ENCODE data around the gene GFY.

GFY gene

GRCh38 chr19:49465371-49465770, 40.2 kb downstream of the GFY start:
- no peak for DNase-seq
- Histone ChIP-seq H3K27me3 (ENCODE audit: insufficient read depth, low read length) (no peaks in the 10 kb centered on the region), H3K4me2 (ENCODE audit: low read length) (no peak overlapping the region), H3K4me1 (ENCODE audit: control insufficient read depth in 1 of 2, insufficient read depth in 2 of 2, low read length in 2 of 2) (no peaks in the 10 kb centered on the region), H3K4me3 (ENCODE audit: low read depth, low read length) (no peak overlapping the region), H2AK5ac (ENCODE audit: low read length) (no peak overlapping the region), H3K27ac (ENCODE audit: low read depth, low read length) (no peak overlapping the region), H4K12ac (ENCODE audit: low read depth, low read length) (no peak overlapping the region), H3K36me3 (ENCODE audit: control insufficient read depth in 1 of 2, insufficient read depth in 2 of 2, low read length in 2 of 2) (peaks cover 40 to 57% of the 10 kb centered on the region in 2 experiments), H2AFZ (ENCODE audit: insufficient read depth, low read length, poor library complexity) (no peak overlapping the region), H3K18ac (ENCODE audit: low read length) (no peak overlapping the region), H4K8ac (ENCODE audit: low read depth, low read length) (no peak overlapping the region), H2BK120ac (ENCODE audit: insufficient read depth, low read length, poor library complexity) (no peak overlapping the region), H3K4ac (ENCODE audit: low read depth, low read length) (no peak overlapping the region), H2BK12ac (ENCODE audit: low read length) (no peak overlapping the region), H4K91ac (ENCODE audit: low read depth, low read length) (no peak overlapping the region), H3K79me1 (ENCODE audit: low read length) (no peaks in the 10 kb centered on the region), H3K14ac (ENCODE audit: low read length) (no peak overlapping the region), H3K79me2 (ENCODE audit: control insufficient read depth, insufficient read depth, low read length, poor library complexity) (no peaks in the 10 kb centered on the region), H2BK5ac (ENCODE audit: low read depth, low read length, poor library complexity) (no peak overlapping the region), H3K23ac (ENCODE audit: low read length) (no peak overlapping the region), H3K9ac (ENCODE audit: low read length) (no peak overlapping the region), H3K9me3 (ENCODE audit: insufficient read depth, low read depth, low read length) (no peaks in the 10 kb centered on the region)
- no CpG with 5 or more reads among the region's 3 CpGs for WGBS (ENCODE audit: extremely low coverage, insufficient coverage, insufficient read length)

GRCh38 chr19:49468199-49468598, 43.0 kb downstream of the GFY start:
- Histone ChIP-seq H2BK12ac (ENCODE audit: low read length) (no peak overlapping the region), H3K14ac (ENCODE audit: low read length) (no peak overlapping the region), H3K27me3 (ENCODE audit: insufficient read depth, low read length) (no peaks in the 10 kb centered on the region), H3K23ac (ENCODE audit: low read length) (no peak overlapping the region), H2AFZ (ENCODE audit: insufficient read depth, low read length, poor library complexity) (no peak overlapping the region), H3K9me3 (ENCODE audit: insufficient read depth, low read depth, low read length) (no peaks in the 10 kb centered on the region), H4K8ac (ENCODE audit: low read depth, low read length) (no peak overlapping the region), H3K4me1 (ENCODE audit: control insufficient read depth in 1 of 2, insufficient read depth in 2 of 2, low read length in 2 of 2) (no peaks in the 10 kb centered on the region), H3K79me1 (ENCODE audit: low read length) (no peaks in the 10 kb centered on the region), H3K79me2 (ENCODE audit: control insufficient read depth, insufficient read depth, low read length, poor library complexity) (no peaks in the 10 kb centered on the region), H4K91ac (ENCODE audit: low read depth, low read length) (no peak overlapping the region), H3K18ac (ENCODE audit: low read length) (no peak overlapping the region), H3K4ac (ENCODE audit: low read depth, low read length) (no peak overlapping the region), H2BK5ac (ENCODE audit: low read depth, low read length, poor library complexity) (no peak overlapping the region), H3K9ac (ENCODE audit: low read length) (no peak overlapping the region), H3K4me2 (ENCODE audit: low read length) (no peak overlapping the region), H4K12ac (ENCODE audit: low read depth, low read length) (no peak overlapping the region), H3K36me3 (ENCODE audit: control insufficient read depth in 1 of 2, insufficient read depth in 2 of 2, low read length in 2 of 2) (peaks cover 38 to 50% of the 10 kb centered on the region in 2 experiments), H3K27ac (ENCODE audit: low read depth, low read length) (no peak overlapping the region), H3K4me3 (ENCODE audit: low read depth, low read length) (peak overlapping the region; percentile 47), H2BK120ac (ENCODE audit: insufficient read depth, low read length, poor library complexity) (no peak overlapping the region), H2AK5ac (ENCODE audit: low read length) (no peak overlapping the region)
- DNase-seq: peak; percentile 59 to 61
- no CpG with 5 or more reads among the region's 19 CpGs for WGBS (ENCODE audit: extremely low coverage, insufficient coverage, insufficient read length)

- Histone ChIP-seq H2AK5ac (ENCODE audit: low read length) (no peak overlapping the region), H2BK120ac (ENCODE audit: insufficient read depth, low read length, poor library complexity) (no peak overlapping the region), H3K79me2 (ENCODE audit: control insufficient read depth, insufficient read depth, low read length, poor library complexity) (no peaks in the 10 kb centered on the region), H4K8ac (ENCODE audit: low read depth, low read length) (no peak overlapping the region), H3K27ac (ENCODE audit: low read depth, low read length) (no peak overlapping the region), H3K4me2 (ENCODE audit: low read length) (no peak overlapping the region), H3K79me1 (ENCODE audit: low read length) (no peaks in the 10 kb centered on the region), H3K4me3 (ENCODE audit: low read depth, low read length) (peak overlapping the region; percentile 9), H3K9ac (ENCODE audit: low read length) (no peak overlapping the region), H4K91ac (ENCODE audit: low read depth, low read length) (no peak overlapping the region), H3K18ac (ENCODE audit: low read length) (no peak overlapping the region), H3K36me3 (ENCODE audit: control insufficient read depth in 1 of 2, insufficient read depth in 2 of 2, low read length in 2 of 2) (peaks cover 36 to 48% of the 10 kb centered on the region in 2 experiments), H2AFZ (ENCODE audit: insufficient read depth, low read length, poor library complexity) (no peak overlapping the region), H3K9me3 (ENCODE audit: insufficient read depth, low read depth, low read length) (no peaks in the 10 kb centered on the region), H3K4me1 (ENCODE audit: control insufficient read depth in 1 of 2, insufficient read depth in 2 of 2, low read length in 2 of 2) (no peaks in the 10 kb centered on the region), H3K4ac (ENCODE audit: low read depth, low read length) (no peak overlapping the region), H3K27me3 (ENCODE audit: insufficient read depth, low read length) (no peaks in the 10 kb centered on the region), H4K12ac (ENCODE audit: low read depth, low read length) (no peak overlapping the region), H2BK5ac (ENCODE audit: low read depth, low read length, poor library complexity) (no peak overlapping the region), H3K23ac (ENCODE audit: low read length) (no peak overlapping the region), H3K14ac (ENCODE audit: low read length) (no peak overlapping the region), H2BK12ac (ENCODE audit: low read length) (no peak overlapping the region)
- no CpG with 5 or more reads among the region's 15 CpGs for WGBS (ENCODE audit: extremely low coverage, insufficient coverage, insufficient read length)
- peak; percentile 27 to 60 for DNase-seq
These were observed 43.7 kb downstream of the GFY start for GRCh38 chr19:49468746-49469447.

GRCh38 chr19:49469828-49470614, 44.8 kb downstream of the GFY start:
- H2AFZ ChIP-seq (ENCODE audit: insufficient read depth, low read length, poor library complexity): no peak overlapping the region
- H3K4me3 ChIP-seq (ENCODE audit: low read depth, low read length): no peak overlapping the region
- no peak overlapping the region for H4K8ac ChIP-seq (ENCODE audit: low read depth, low read length)
- no peak overlapping the region for H2BK120ac ChIP-seq (ENCODE audit: insufficient read depth, low read length, poor library complexity)
- no peak for DNase-seq
- no peak overlapping the region for H3K9ac ChIP-seq (ENCODE audit: low read length)
- H3K14ac ChIP-seq (ENCODE audit: low read length): no peak overlapping the region
- H3K27ac ChIP-seq (ENCODE audit: low read depth, low read length): no peak overlapping the region
- no peak overlapping the region for H4K91ac ChIP-seq (ENCODE audit: low read depth, low read length)
- H3K27me3 ChIP-seq (ENCODE audit: insufficient read depth, low read length): no peaks in the 10 kb centered on the region
- H4K12ac ChIP-seq (ENCODE audit: low read depth, low read length): no peak overlapping the region
- H2AK5ac ChIP-seq (ENCODE audit: low read length): no peak overlapping the region
- H3K36me3 ChIP-seq (ENCODE audit: control insufficient read depth in 1 of 2, insufficient read depth in 2 of 2, low read length in 2 of 2): peaks cover 27 to 37% of the 10 kb centered on the region in 2 experiments
- no peak overlapping the region for H3K18ac ChIP-seq (ENCODE audit: low read length)
- no peak overlapping the region for H3K23ac ChIP-seq (ENCODE audit: low read length)
- WGBS (ENCODE audit: extremely low coverage, insufficient coverage, insufficient read length): no CpG with 5 or more reads among the region's 25 CpGs
- H3K79me1 ChIP-seq (ENCODE audit: low read length): no peaks in the 10 kb centered on the region
- no peak overlapping the region for H2BK5ac ChIP-seq (ENCODE audit: low read depth, low read length, poor library complexity)
- no peaks in the 10 kb centered on the region for H3K9me3 ChIP-seq (ENCODE audit: insufficient read depth, low read depth, low read length)
- no peak overlapping the region for H2BK12ac ChIP-seq (ENCODE audit: low read length)
- H3K79me2 ChIP-seq (ENCODE audit: control insufficient read depth, insufficient read depth, low read length, poor library complexity): no peaks in the 10 kb centered on the region
- no peaks in the 10 kb centered on the region for H3K4me1 ChIP-seq (ENCODE audit: control insufficient read depth in 1 of 2, insufficient read depth in 2 of 2, low read length in 2 of 2)
- H3K4ac ChIP-seq (ENCODE audit: low read depth, low read length): no peak overlapping the region
- H3K4me2 ChIP-seq (ENCODE audit: low read length): no peak overlapping the region

Measured in trophoblast cell (in vitro differentiated cells and primary cell).